H1 (cell line): ENCODE measurements around the gene TMPRSS11B. TPM values are rescaled to one million over a fixed set of nuclear protein-coding genes. Genes with fewer than 3 reads are reported as not detected.

ENCODE experiments used
- KDM4A ChIP-seq: IDR thresholded peaks from one replicate; pipeline ENCODE4 v1.7.1; 2012; ENCODE audit warnings: low read depth, mild to moderate bottlenecking, moderate library complexity, low read length, inconsistent platforms; ENCODE audit not compliant: severe bottlenecking
- POLR2A ChIP-seq, 2 experiments: IDR thresholded peaks; 1 replicate in 1 of 2; 2 replicates in 1 of 2; pipeline ENCODE4 v1.6.1; 2011; ENCODE audit warnings: low read depth in 2 of 2, low read length in 2 of 2, mild to moderate bottlenecking in 2 of 2; ENCODE audit errors: control extremely low read depth in 1 of 2
- RAD21 ChIP-seq, 2 experiments: IDR thresholded peaks in 1 of 2; conservative IDR thresholded peaks in 1 of 2; 2 replicates each; pipeline ENCODE4 v1.6.1; 2011; ENCODE audit warnings: low read depth in 2 of 2, low read length in 2 of 2, improper control_type of control experiment in 1 of 2, inconsistent platforms in 1 of 2, mild to moderate bottlenecking in 1 of 2, moderate library complexity in 1 of 2
- SIN3A ChIP-seq, 2 experiments: IDR thresholded peaks in 1 of 2; conservative IDR thresholded peaks in 1 of 2; 2 replicates each; pipeline ENCODE4 v1.6.1; 2011 to 2012; ENCODE audit warnings: low read length in 2 of 2, improper control_type of control experiment in 1 of 2, low read depth in 1 of 2, mild to moderate bottlenecking in 1 of 2
- polyA plus RNA-seq, 7 experiments: library from polyadenylated mRNA; depleted of rRNA in 3 of 7; stranded (reverse) in 5 of 7; unstranded in 2 of 7; fragments of >200 nt in 5 of 7; fragments of 200-250 nt in 2 of 7; gene quantifications; 1 replicate in 5 of 7; 2 replicates in 1 of 7; 4 replicates in 1 of 7; pipeline versions ENCODE4 v1.2.1 to v1.2.3, GENCODE V29; 2011 to 2013; ENCODE audit warnings: missing spikeins in 2 of 7, mixed read lengths in 2 of 7
- total RNA-seq: library from RNA; stranded (reverse); fragmentation: NEBNext Ultra II Directional; extraction: Animal tissue kit (Norgen Biotek cat#: 25700); gene quantifications from 2 replicates; pipeline ENCODE4 v1.2.1, GENCODE V29; 2021

TMPRSS11B gene
- total and polyA plus RNA-seq, 2 of the 8 experiments (the other 6 are each of a cell fraction or from before 2014, with no cell fraction given) = not detected

DNA sequence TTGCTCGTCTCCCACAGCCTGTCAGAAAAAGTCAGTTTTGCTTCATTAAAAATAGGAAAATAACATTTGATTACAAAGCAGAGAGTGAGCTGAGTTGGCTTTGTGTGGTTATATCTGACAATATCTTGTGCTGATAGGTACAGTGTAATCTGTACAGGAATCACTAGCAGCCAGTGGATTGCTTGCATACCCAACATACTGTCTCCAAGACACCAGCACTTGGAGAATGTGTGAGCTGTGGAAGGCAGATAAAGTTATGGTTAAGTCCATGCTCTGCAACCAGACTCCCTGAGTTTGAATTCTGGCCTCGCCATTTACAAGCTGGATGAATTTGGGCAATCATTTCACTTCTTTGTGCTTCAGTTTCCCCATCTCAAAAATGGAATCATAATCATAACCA, 58.3 kb downstream of the TMPRSS11B start (continued):
- no peak for TF ChIP-seq RAD21 (IDR thresholded peaks at IDR 0.05 in 1 of 2, conservative IDR thresholded peaks at IDR 0.05 in 1 of 2; ENCODE audit: low read depth in 2 of 2, low read length in 2 of 2)
- no peak for TF ChIP-seq KDM4A
- TF ChIP-seq SIN3A (conservative IDR thresholded peaks at IDR 0.05 in 1 of 2, IDR thresholded peaks at IDR 0.05 in 1 of 2; ENCODE audit: low read depth in 1 of 2, low read length in 2 of 2) = no peak
- TF ChIP-seq POLR2A (IDR thresholded peaks at IDR 0.05; ENCODE audit: control extremely low read depth in 1 of 2, low read depth in 2 of 2, low read length in 2 of 2) = no peak
